Hindlimb muscle (tissue), 1 donor: ENCODE measurements around the gene ITGB4. TPM values are rescaled to one million over a fixed set of nuclear protein-coding genes. Genes with fewer than 3 reads are reported as not detected.
"Not testable (repeated sequence)": the region's sequence is repeated elsewhere in the genome, so short reads cannot be mapped to it uniquely, and the experiment has no call there.

Experiments
- DNase-seq: peaks from one replicate; pipeline ENCODE4 v3.0.0-alpha.2; 2013
- polyA plus RNA-seq: library from polyadenylated mRNA; unstranded; fragments of 120-200 nt; gene quantifications from one replicate; pipeline ENCODE4 v1.2.1, GENCODE V29; 2013; ENCODE audit not compliant: insufficient read length

Gene ITGB4
- polyA plus RNA-seq, 1 donor: 7.6 TPM

GRCh38 chr17:75773808-75774470 lies 52.7 kb downstream of the ITGB4 start:
- no peak for DNase-seq

GRCh38 chr17:75774471-75774990 lies 53.3 kb downstream of the ITGB4 start:
- no peak for DNase-seq

- DNase-seq: no peak
Measured at GRCh38 chr17:75774991-75775668, 53.9 kb downstream of the ITGB4 start.

GRCh38 chr17:75776386-75777295 lies 55.4 kb downstream of the ITGB4 start:
- no peak for DNase-seq

GRCh38 chr17:75777296-75777922 lies 56.1 kb downstream of the ITGB4 start:
- DNase-seq: no peak

GRCh38 chr17:75778066-75778860 lies 57.0 kb downstream of the ITGB4 start:
- not testable (repeated sequence) for DNase-seq

GRCh38 chr17:75778861-75779249 lies 57.6 kb downstream of the ITGB4 start:
- no peak for DNase-seq

- peak; percentile 100 for DNase-seq
Measured at GRCh38 chr17:75779250-75779986, 58.2 kb downstream of the ITGB4 start.

- DNase-seq: no peak
Measured at GRCh38 chr17:75779987-75780889, 59.0 kb downstream of the ITGB4 start.

- DNase-seq: peak; percentile 54
Measured at GRCh38 chr17:75783069-75783783, 62.0 kb downstream of the ITGB4 start.

GRCh38 chr17:75783803-75784472 lies 62.7 kb downstream of the ITGB4 start:
- no peak for DNase-seq

- DNase-seq: peak; percentile 99
Measured at GRCh38 chr17:75784473-75785015, 63.3 kb downstream of the ITGB4 start, which contains the start of gene UNK. Gene UNK, plus strand, starts transcription at chr17:75784806. Its CDS starts 75 bp downstream, at chr17:75784881.

GRCh38 chr17:75785016-75785890 lies 64.0 kb downstream of the ITGB4 start:
- peak; percentile 97 for DNase-seq

GRCh38 chr17:75791254-75791653 lies 70.0 kb downstream of the ITGB4 start:
- DNase-seq: no peak

- DNase-seq: no peak
Measured at GRCh38 chr17:75793460-75793859, 72.2 kb downstream of the ITGB4 start.

- no peak for DNase-seq
Measured at GRCh38 chr17:75795820-75796607, 74.8 kb downstream of the ITGB4 start.
